ENCODE results near the gene TNFAIP3.

The TNFAIP3 gene

GRCh38 chr6:137823826-137824555, 43.1 kb upstream of the TNFAIP3 start:
- Histone ChIP-seq H3K9me3 (ENCODE audit: severe bottlenecking) (no peaks in the 10 kb centered on the region), H3K4me3 (ENCODE audit: low read depth, low read length) (no peak overlapping the region)
- peak; percentile 62 for DNase-seq

GRCh38 chr6:137824556-137824879, 42.5 kb upstream of the TNFAIP3 start:
- no peak overlapping the region for H3K4me3 ChIP-seq (ENCODE audit: low read depth, low read length)
- H3K9me3 ChIP-seq (ENCODE audit: severe bottlenecking), result no peaks in the 10 kb centered on the region
- H3K27me3 ChIP-seq (ENCODE audit: insufficient read depth, low read depth, severe bottlenecking), result no peaks in the 10 kb centered on the region
- H3K36me3 ChIP-seq, result no peaks in the 10 kb centered on the region
- no peak for TF ChIP-seq CTCF (IDR thresholded peaks at IDR 0.05; ENCODE audit: low read depth, low read length)
- no peak for DNase-seq
- no peak overlapping the region for H3K27ac ChIP-seq

More at GRCh38 chr6:137823826-137824555, 43.1 kb upstream of the TNFAIP3 start:
- Histone ChIP-seq H3K27ac (no peak overlapping the region), H3K36me3 (no peaks in the 10 kb centered on the region), H3K27me3 (ENCODE audit: insufficient read depth, low read depth, severe bottlenecking) (no peaks in the 10 kb centered on the region)
- TF ChIP-seq CTCF (IDR thresholded peaks at IDR 0.05; ENCODE audit: low read depth, low read length), result no peak

GRCh38 chr6:137824896-137825295, 42.2 kb upstream of the TNFAIP3 start:
- no peak overlapping the region for H3K4me3 ChIP-seq (ENCODE audit: low read depth, low read length)
- no peak for TF ChIP-seq CTCF (IDR thresholded peaks at IDR 0.05; ENCODE audit: low read depth, low read length)
- H3K27me3 ChIP-seq (ENCODE audit: insufficient read depth, low read depth, severe bottlenecking), result no peaks in the 10 kb centered on the region
- no peak for DNase-seq
- no peaks in the 10 kb centered on the region for H3K36me3 ChIP-seq
- no peaks in the 10 kb centered on the region for H3K9me3 ChIP-seq (ENCODE audit: severe bottlenecking)
- no peak overlapping the region for H3K27ac ChIP-seq

- no peak for DNase-seq
- Histone ChIP-seq H3K4me3 (ENCODE audit: low read depth, low read length) (no peak overlapping the region), H3K9me3 (ENCODE audit: severe bottlenecking) (no peaks in the 10 kb centered on the region), H3K36me3 (no peaks in the 10 kb centered on the region), H3K27me3 (ENCODE audit: insufficient read depth, low read depth, severe bottlenecking) (no peaks in the 10 kb centered on the region), H3K27ac (no peak overlapping the region)
- TF ChIP-seq CTCF (IDR thresholded peaks at IDR 0.05; ENCODE audit: low read depth, low read length), result no peak
These were observed 39.6 kb upstream of the TNFAIP3 start for GRCh38 chr6:137827411-137827940.

GRCh38 chr6:137827977-137828810, 38.9 kb upstream of the TNFAIP3 start:
- H3K4me3 ChIP-seq (ENCODE audit: low read depth, low read length), result no peak overlapping the region

More at GRCh38 chr6:137827977-137828810, 38.9 kb upstream of the TNFAIP3 start:
- TF ChIP-seq CTCF (IDR thresholded peaks at IDR 0.05; ENCODE audit: low read depth, low read length), result no peak
- no peaks in the 10 kb centered on the region for H3K9me3 ChIP-seq (ENCODE audit: severe bottlenecking)
- H3K27ac ChIP-seq, result no peak overlapping the region
- no peaks in the 10 kb centered on the region for H3K36me3 ChIP-seq
- H3K27me3 ChIP-seq (ENCODE audit: insufficient read depth, low read depth, severe bottlenecking), result no peaks in the 10 kb centered on the region
- DNase-seq, result no peak
